GM12865 (cell line): ENCODE data around the gene COPS3.

ENCODE experiments used
- DNase-seq: peaks from one replicate; pipeline ENCODE4 v3.0.0; 2010; ENCODE audit warnings: low read depth
- H3K4me3 ChIP-seq: 2 replicates; pipeline ENCODE4 v1.5.1; 2011; ENCODE audit warnings: mild to moderate bottlenecking, low read depth, low read length, control low read depth
- TF ChIP-seq, protein P1 (sequence below): IDR thresholded peaks from 2 replicates; pipeline ENCODE4 v1.5.1; 2011; ENCODE audit warnings: low read length, control low read depth, low read depth, inconsistent platforms; ENCODE audit not compliant: insufficient read depth; ENCODE audit errors: missing control alignments

COPS3 gene

DNA sequence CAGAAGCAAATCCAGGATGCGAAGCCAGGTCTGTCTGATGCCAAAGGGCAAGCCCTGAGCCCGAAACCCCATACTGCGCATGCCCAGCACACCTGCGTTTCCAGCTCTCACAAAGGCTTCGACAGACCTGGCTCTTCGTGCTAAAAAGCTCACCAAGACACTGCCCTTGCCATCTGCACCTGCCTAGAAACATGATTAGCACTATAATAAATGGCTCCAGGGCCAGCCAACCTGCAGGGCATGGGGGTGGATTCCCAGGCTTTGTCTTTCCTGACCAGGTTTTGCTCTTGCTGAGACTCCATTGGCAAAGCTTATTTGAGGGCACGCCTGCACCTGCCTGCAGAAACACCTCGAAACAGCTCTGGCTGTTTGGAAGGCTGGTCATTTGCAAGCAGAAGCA lies 60.5 kb downstream of the COPS3 start:
- TF ChIP-seq, protein P1, sequence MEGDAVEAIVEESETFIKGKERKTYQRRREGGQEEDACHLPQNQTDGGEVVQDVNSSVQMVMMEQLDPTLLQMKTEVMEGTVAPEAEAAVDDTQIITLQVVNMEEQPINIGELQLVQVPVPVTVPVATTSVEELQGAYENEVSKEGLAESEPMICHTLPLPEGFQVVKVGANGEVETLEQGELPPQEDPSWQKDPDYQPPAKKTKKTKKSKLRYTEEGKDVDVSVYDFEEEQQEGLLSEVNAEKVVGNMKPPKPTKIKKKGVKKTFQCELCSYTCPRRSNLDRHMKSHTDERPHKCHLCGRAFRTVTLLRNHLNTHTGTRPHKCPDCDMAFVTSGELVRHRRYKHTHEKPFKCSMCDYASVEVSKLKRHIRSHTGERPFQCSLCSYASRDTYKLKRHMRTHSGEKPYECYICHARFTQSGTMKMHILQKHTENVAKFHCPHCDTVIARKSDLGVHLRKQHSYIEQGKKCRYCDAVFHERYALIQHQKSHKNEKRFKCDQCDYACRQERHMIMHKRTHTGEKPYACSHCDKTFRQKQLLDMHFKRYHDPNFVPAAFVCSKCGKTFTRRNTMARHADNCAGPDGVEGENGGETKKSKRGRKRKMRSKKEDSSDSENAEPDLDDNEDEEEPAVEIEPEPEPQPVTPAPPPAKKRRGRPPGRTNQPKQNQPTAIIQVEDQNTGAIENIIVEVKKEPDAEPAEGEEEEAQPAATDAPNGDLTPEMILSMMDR: no peak

DNA sequence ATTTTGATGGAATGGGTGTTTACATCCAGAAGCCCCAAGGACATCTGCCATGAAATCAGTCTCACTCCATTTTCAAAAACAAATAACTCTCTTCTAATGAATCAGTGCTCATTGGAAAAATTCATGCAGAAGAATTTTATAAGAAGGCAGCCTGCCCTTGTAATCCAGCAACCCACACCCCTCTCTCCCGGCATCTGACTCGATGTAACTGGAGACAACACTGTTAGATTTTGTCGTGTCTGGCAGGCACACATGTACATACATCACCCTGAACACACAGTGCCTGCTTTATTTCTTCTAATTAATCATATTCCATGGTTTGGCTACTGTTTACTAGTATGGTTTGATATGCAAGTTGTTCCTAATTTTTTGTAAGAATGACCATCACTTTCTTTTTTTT lies 63.1 kb downstream of the COPS3 start:
- TF ChIP-seq, protein P1: no peak
- H3K4me3 ChIP-seq: no peak overlapping the region
- no peak for DNase-seq

More for the DNA sequence above, 60.5 kb downstream of the COPS3 start:
- no peak for DNase-seq
- no peak overlapping the region for H3K4me3 ChIP-seq

DNA sequence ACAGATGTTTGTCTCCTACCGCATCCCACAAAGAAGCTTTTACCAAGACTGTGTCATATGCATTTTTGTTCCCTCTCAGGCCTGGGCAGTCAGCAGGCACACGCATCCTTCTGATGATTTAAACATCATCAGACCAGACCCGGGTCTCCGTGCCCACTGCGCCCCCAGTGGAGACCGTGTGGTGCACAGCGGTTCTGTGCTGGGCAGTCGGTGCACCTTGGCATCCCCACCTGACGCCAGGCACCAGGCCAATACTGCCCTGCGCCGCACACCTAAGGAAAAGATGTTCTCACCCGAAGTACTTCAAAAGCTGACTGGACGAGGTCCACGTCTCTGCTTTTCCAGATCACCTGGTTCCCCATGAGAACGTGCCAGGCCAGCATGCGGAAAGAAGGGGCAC lies 64.3 kb downstream of the COPS3 start:
- no peak overlapping the region for H3K4me3 ChIP-seq
- no peak for DNase-seq
- TF ChIP-seq, protein P1: no peak

DNA sequence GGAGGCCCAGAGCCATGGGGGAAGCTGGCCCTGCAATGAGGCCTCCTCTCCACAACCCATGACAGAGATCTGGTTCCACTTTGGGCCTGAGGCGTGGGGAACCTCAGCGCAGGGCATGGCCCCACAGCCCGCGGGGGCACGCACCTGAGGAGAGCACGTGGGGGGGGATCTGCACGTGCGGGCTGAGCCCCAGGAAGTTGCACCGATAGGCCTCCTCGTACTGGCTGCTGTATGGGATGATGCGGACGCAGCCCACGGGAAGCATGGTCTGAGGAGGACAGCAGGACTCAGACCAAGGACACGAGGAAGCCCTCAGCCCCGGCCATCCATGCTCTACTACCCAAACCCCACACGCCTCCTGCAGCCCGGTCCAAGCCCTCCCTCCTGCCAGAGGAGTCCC lies 64.8 kb downstream of the COPS3 start:
- TF ChIP-seq, protein P1: no peak

DNA sequence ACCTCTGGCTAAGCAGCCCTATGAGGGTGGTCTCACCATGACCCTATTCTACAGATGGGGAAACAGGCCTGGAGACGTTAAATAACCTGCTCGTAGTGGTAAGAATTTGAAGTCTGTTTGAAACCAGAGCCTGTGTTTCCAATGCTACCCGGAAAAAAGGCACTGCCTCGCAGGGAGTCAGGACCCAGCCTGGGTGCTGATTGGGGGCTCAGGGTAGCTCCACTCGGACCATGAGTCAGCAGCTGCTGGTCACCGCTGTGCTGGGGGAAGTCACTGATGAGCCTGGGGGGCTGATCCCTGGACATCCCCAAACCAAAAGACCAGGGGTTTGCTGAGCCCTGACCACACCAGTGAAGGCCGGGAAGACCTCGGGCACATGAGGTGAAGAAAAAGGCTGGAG lies 65.5 kb downstream of the COPS3 start:
- TF ChIP-seq, protein P1: no peak
- no peak for DNase-seq
- H3K4me3 ChIP-seq: no peak overlapping the region

More for the DNA sequence above, 64.8 kb downstream of the COPS3 start:
- no peak for DNase-seq
- no peak overlapping the region for H3K4me3 ChIP-seq

DNA sequence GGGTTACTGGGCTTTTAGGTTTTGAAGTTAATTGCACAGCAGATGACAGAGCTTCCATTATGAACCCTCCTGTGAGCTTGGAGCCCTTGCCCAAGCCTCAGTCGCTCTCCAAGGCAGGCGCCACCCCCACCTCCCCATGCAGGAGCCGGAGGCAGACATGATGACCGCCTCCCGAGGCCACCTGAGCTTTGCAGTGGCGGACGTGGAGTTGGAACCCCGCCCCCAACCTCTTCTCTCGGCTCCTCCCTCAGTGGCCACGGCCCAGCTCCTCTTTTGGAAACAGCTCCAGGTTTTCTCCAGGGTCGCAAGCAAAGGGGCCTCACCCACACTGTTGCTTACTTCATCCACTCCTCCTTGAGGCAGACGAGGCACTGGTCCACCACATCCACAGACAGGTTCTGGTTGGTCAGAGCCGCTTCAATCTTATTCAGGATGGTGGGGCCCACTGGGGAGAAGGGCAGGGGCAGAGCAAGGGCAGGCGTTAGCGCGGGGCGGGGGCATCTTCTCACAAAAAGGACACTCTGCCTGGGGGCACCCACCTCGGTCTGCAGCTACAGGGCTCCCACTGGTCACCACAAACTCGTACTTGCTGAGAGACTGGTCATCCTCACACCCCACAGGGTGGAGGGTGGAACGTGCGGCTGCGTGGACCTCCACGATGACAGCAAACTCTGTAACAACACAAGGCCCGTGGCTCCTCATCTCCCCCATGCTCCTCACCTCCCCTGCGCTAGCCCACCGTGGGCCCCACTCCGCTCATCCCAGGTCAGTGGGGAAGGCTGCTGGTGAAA lies 66.2 kb downstream of the COPS3 start:
- no peak for DNase-seq
- TF ChIP-seq, protein P1: no peak
- no peak overlapping the region for H3K4me3 ChIP-seq

DNA sequence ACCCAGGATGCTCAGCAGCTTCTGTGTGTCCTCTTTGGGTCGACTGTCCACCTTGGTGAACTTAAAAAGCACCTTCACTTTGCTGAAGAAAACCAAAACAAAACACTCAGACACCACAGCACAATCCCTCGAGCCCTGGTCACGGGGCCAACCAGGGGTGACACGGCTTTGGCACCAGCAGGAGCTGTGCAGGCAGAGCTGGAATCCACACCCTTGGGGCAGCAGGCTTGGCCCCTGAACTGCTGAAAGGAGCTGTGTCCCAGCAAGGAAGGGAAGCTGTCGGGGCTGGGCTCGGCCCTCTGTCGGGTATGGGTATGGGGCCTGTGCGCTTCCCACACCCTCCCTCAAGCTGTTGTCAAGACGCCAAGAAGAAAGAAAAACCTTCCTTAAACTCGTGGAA lies 67.3 kb downstream of the COPS3 start:
- no peak for DNase-seq
- TF ChIP-seq, protein P1: no peak
- no peak overlapping the region for H3K4me3 ChIP-seq
